Measurements from ENCODE around the gene CPEB3. TPM values are rescaled to one million over a fixed set of nuclear protein-coding genes. Genes with fewer than 3 reads are reported as not detected.

CPEB3 gene
- polyA plus RNA-seq, 1 experiment = 0.36 TPM

- CTCF ChIA-PET = interaction anchor here (0.6 to 2.4 kb wide), 3 partner anchors 16 to 188 kb away, joined by 3 to 6 read pairs (median 4); partner anchors contain the start of gene MARCHF5
- POLR2A ChIA-PET = interaction anchor here (0.6 kb wide), 1 partner anchor 120 kb away, joined by 7 read pairs; no protein-coding TSS in a partner anchor
- Histone ChIP-seq H3K27me3 (ENCODE audit: control insufficient read depth, insufficient read depth, low read length) (no peaks in the 10 kb centered on the region), H3K9me3 (ENCODE audit: control insufficient read depth, insufficient read depth, low read length) (no peaks in the 10 kb centered on the region), H3K4me3 (ENCODE audit: low read depth, low read length) (no peak overlapping the region), H3K27ac (ENCODE audit: low read depth, low read length) (no peak overlapping the region)
- no peak for TF ChIP-seq CTCF (IDR thresholded peaks at IDR 0.05; ENCODE audit: low read depth, low read length)
- peak; percentile 38 for DNase-seq (ENCODE audit: low read depth, low spot score)
Measured at GRCh38 chr10:92103376-92104090, 187.3 kb downstream of the CPEB3 start.

- ChIA-PET CTCF (interaction anchor here (2.4 kb wide), 1 partner anchor 15 kb away, joined by 6 read pairs; no protein-coding TSS in a partner anchor), POLR2A (no interaction called here)
- Histone ChIP-seq H3K27me3 (ENCODE audit: control insufficient read depth, insufficient read depth, low read length) (no peaks in the 10 kb centered on the region), H3K4me3 (ENCODE audit: low read depth, low read length) (no peak overlapping the region), H3K27ac (ENCODE audit: low read depth, low read length) (no peak overlapping the region), H3K9me3 (ENCODE audit: control insufficient read depth, insufficient read depth, low read length) (no peaks in the 10 kb centered on the region)
- no peak for TF ChIP-seq CTCF (IDR thresholded peaks at IDR 0.05; ENCODE audit: low read depth, low read length)
- no peak for DNase-seq (ENCODE audit: low read depth, low spot score)
Measured at GRCh38 chr10:92102601-92103213, 188.2 kb downstream of the CPEB3 start.

- CTCF ChIA-PET = interaction anchor here (0.7 kb wide), 1 partner anchor 606 kb away, joined by 3 read pairs; no protein-coding TSS in a partner anchor
- no peak for DNase-seq (ENCODE audit: low read depth, low spot score)
- no peak overlapping the region for H3K4me3 ChIP-seq (ENCODE audit: low read depth, low read length)
- no peaks in the 10 kb centered on the region for H3K27me3 ChIP-seq (ENCODE audit: control insufficient read depth, insufficient read depth, low read length)
- H3K27ac ChIP-seq (ENCODE audit: low read depth, low read length) = no peak overlapping the region
- no peaks in the 10 kb centered on the region for H3K9me3 ChIP-seq (ENCODE audit: control insufficient read depth, insufficient read depth, low read length)
- TF ChIP-seq CTCF (IDR thresholded peaks at IDR 0.05; ENCODE audit: low read depth, low read length) = no peak
- POLR2A ChIA-PET = no interaction called here
Measured at GRCh38 chr10:92094960-92095359, 195.9 kb downstream of the CPEB3 start.

GRCh38 chr10:92091965-92092364, 198.9 kb downstream of the CPEB3 start:
- DNase-seq (ENCODE audit: low read depth, low spot score) = no peak
- H3K27me3 ChIP-seq (ENCODE audit: control insufficient read depth, insufficient read depth, low read length) = no peaks in the 10 kb centered on the region
- H3K27ac ChIP-seq (ENCODE audit: low read depth, low read length) = no peak overlapping the region
- ChIA-PET POLR2A (no interaction called here), CTCF (interaction anchor here (0.6 to 0.8 kb wide), 2 partner anchors 12 to 199 kb away, joined by 3 to 4 read pairs; partner anchors contain the start of genes CPEB3 and MARCHF5)
- TF ChIP-seq CTCF (IDR thresholded peaks at IDR 0.05; ENCODE audit: low read depth, low read length) = no peak
- no peaks in the 10 kb centered on the region for H3K9me3 ChIP-seq (ENCODE audit: control insufficient read depth, insufficient read depth, low read length)
- H3K4me3 ChIP-seq (ENCODE audit: low read depth, low read length) = no peak overlapping the region

Data from AG04450 (cell line).